SK-N-MC (cell line): ENCODE data around the gene DDX56.

Experiments used
- EZH2 ChIP-seq: fragments of 200-600 bp; sonication (generic); IDR thresholded peaks from one replicate; pipeline ENCODE4 v1.6.1; 2017; ENCODE audit warnings: antibody characterized with exemption
- FOXP2 ChIP-seq: optimal IDR thresholded peaks from 2 replicates; pipeline ENCODE3; 2011; ENCODE audit warnings: mild to moderate bottlenecking, moderate library complexity; ENCODE audit not compliant: insufficient read depth; ENCODE audit errors: extremely low read length, control extremely low read depth
- POLR2AphosphoS5 ChIP-seq: IDR thresholded peaks from 2 replicates; pipeline ENCODE4 v1.6.1; 2012; ENCODE audit warnings: mild to moderate bottlenecking, low read depth, low read length, borderline replicate concordance

GRCh38 chr7:44547536-44548231 lies 26.0 kb downstream of the DDX56 start:
- TF ChIP-seq EZH2 (no peak), POLR2AphosphoS5 (no peak), FOXP2 (no peak)
